Epithelial cell of alveolus of lung (primary cell): ENCODE results near the gene ARMCX1. TPM values are rescaled to one million over a fixed set of nuclear protein-coding genes. Genes with fewer than 3 reads are reported as not detected.

Source experiments
- total RNA-seq: library from RNA; depleted of rRNA; stranded (reverse); fragments of >200 nt; gene quantifications from 2 replicates; pipeline ENCODE4 v1.2.1, GENCODE V29; 2015

The ARMCX1 gene
- total RNA-seq, result 19.3 and 25.5 TPM in 2 replicates

DNA sequence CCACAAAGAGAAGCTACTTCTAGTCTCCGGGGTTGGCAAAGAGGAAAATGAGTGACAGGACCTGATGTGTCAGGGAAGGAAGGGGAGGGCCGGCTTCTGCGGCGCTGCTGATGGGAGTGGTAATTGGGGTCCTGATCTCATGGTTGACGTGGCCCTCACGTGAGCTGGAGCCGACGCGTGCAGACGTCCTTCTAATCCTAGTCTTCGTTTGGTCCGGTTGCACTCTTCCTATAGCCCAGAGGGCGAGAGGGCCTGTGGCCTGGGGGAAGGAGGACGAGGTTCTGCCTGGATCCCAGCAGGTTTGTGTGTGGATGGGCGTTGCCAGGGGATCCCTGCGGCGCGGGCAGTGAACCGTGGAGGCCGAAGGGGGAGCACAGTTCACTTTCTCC is at the start of gene ARMCX1:
Gene ARMCX1 (plus strand): TSS at position 186 of the 389 bp plus-strand sequence. CDS start 2,384 bp downstream, outside the sequence.

Other genes starting within 250 kb of the ARMCX1 start
- 3.2 and 7.0 TPM in 2 replicates for gene TIMM8A, start 201.8 kb upstream of the ARMCX1 start, total RNA-seq
- gene BTK, start 164.4 kb upstream of the ARMCX1 start, total RNA-seq, result not detected in 2 replicates
- gene RPL36A, start 159.5 kb upstream of the ARMCX1 start, total RNA-seq, result 453 and 4,357 TPM in 2 replicates
- gene GLA, start 142.6 kb upstream of the ARMCX1 start, total RNA-seq, result 22.1 and 30.4 TPM in 2 replicates
- gene HNRNPH2, start 142.3 kb upstream of the ARMCX1 start, total RNA-seq, result 42.1 and 58.7 TPM in 2 replicates
- 3.1 and 4.4 TPM in 2 replicates for gene ARMCX4, start 65.1 kb upstream of the ARMCX1 start, total RNA-seq
- gene ARMCX6, start 67.5 kb downstream of the ARMCX1 start, total RNA-seq, result 30.0 and 30.3 TPM in 2 replicates
- 26.0 and 46.7 TPM in 2 replicates for gene ARMCX3, start 72.6 kb downstream of the ARMCX1 start, total RNA-seq
- gene ARMCX2, start 109.3 kb downstream of the ARMCX1 start, total RNA-seq, result 65.1 and 98.9 TPM in 2 replicates